GM23248 (cell line): ENCODE results near the gene TMEM35B.

Experiments
- EZH2 ChIP-seq: fragments of 200-600 bp; sonication (generic); IDR thresholded peaks from 2 replicates; pipeline ENCODE4 v1.6.1; 2018; ENCODE audit warnings: antibody characterized with exemption, mild to moderate bottlenecking; ENCODE audit not compliant: insufficient read depth, poor library complexity, severe bottlenecking
- EZH2phosphoT487 ChIP-seq: fragments of 200-600 bp; sonication (generic); IDR thresholded peaks from 2 replicates; pipeline ENCODE4 v1.6.1; 2018; ENCODE audit warnings: antibody characterized with exemption, moderate library complexity, mild to moderate bottlenecking, low read depth; ENCODE audit not compliant: insufficient read depth

- TF ChIP-seq EZH2 (no peak), EZH2phosphoT487 (no peak)
These were observed 48.2 kb upstream of the TMEM35B start for GRCh38 chr1:35033346-35033745.
